ENCODE results near the gene EFNA5. TPM values are rescaled to one million over a fixed set of nuclear protein-coding genes. Genes with fewer than 3 reads are reported as not detected.

The EFNA5 gene
- total RNA-seq, 1 donor from 2014 or later, result 57.5 TPM

GRCh38 chr5:107652839-107653607 lies 17.7 kb downstream of the EFNA5 start:
- H3K27ac Mint-ChIP-seq, result no peak overlapping the region
- no peaks in the 10 kb centered on the region for H3K36me3 Mint-ChIP-seq
- H3K27me3 Mint-ChIP-seq (ENCODE audit: low read depth), result no peaks in the 10 kb centered on the region
- H3K4me1 Mint-ChIP-seq, result peaks cover 21% of the 10 kb centered on the region
- no peaks in the 10 kb centered on the region for H3K9me3 Mint-ChIP-seq
- H3K4me3 Mint-ChIP-seq, result no peak overlapping the region
- no peak for DNase-seq (ENCODE audit: low spot score in 2 of 2, unreplicated experiment in 2 of 2)
- TF ChIP-seq CTCF (IDR thresholded peaks at IDR 0.05; ENCODE audit: unreplicated experiment), result no peak

DNA sequence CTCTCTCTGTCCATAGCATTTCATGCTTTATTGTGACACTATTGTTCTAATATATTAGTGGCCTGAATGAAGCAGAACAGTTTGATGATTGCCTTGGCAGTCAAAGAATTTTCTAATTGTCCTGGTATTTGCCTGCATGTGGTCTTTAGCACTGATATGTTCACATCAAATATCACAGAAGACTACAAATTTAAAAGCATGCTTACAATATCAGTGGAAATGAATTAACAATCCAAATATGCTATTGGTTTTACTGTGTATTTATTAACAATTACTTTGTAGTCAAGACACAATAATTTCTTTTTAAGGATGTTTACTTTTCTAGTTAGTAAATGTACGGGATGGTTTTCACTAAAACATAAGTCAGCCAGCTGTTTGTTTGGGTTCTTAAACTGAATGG lies 18.3 kb downstream of the EFNA5 start:
- Mint-ChIP-seq H3K4me1 (peaks cover 23% of the 10 kb centered on the region), H3K4me3 (no peak overlapping the region)

DNA sequence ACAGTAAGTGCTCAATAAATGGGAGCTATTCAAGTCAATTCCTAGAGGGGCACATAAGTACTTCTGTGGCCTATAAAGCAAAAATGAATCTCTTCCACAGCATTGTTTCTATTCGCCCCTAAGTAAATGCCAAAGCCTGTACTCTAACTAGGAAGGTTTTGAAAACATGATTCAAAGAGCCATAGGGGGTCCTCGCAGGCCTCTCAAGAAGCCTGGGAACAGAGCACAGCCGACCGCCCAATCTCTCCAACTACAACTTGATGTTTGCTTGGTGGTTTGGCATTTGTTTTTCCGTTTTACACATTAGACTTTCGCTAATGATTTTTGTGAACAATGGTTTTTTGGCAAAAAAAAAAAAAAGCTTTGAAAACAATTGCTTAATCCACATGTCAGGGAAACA lies 19.4 kb downstream of the EFNA5 start:
- no peaks in the 10 kb centered on the region for H3K36me3 Mint-ChIP-seq
- no peak for TF ChIP-seq CTCF (IDR thresholded peaks at IDR 0.05; ENCODE audit: unreplicated experiment)
- no peak for DNase-seq (ENCODE audit: low spot score in 2 of 2, unreplicated experiment in 2 of 2)
- H3K27me3 Mint-ChIP-seq (ENCODE audit: low read depth), result no peaks in the 10 kb centered on the region
- H3K4me3 Mint-ChIP-seq, result no peak overlapping the region
- H3K27ac Mint-ChIP-seq, result no peak overlapping the region
- no peaks in the 10 kb centered on the region for H3K9me3 Mint-ChIP-seq
- H3K4me1 Mint-ChIP-seq, result peaks cover 23% of the 10 kb centered on the region

More for the DNA sequence above, 18.3 kb downstream of the EFNA5 start:
- no peak for DNase-seq (ENCODE audit: low spot score in 2 of 2, unreplicated experiment in 2 of 2)
- H3K27me3 Mint-ChIP-seq (ENCODE audit: low read depth), result no peaks in the 10 kb centered on the region
- H3K27ac Mint-ChIP-seq, result no peak overlapping the region
- no peaks in the 10 kb centered on the region for H3K36me3 Mint-ChIP-seq
- no peak for TF ChIP-seq CTCF (IDR thresholded peaks at IDR 0.05; ENCODE audit: unreplicated experiment)
- no peaks in the 10 kb centered on the region for H3K9me3 Mint-ChIP-seq

- no peak for TF ChIP-seq CTCF (IDR thresholded peaks at IDR 0.05; ENCODE audit: unreplicated experiment)
Observed at GRCh38 chr5:107646418-107646817, 24.3 kb downstream of the EFNA5 start.

DNA sequence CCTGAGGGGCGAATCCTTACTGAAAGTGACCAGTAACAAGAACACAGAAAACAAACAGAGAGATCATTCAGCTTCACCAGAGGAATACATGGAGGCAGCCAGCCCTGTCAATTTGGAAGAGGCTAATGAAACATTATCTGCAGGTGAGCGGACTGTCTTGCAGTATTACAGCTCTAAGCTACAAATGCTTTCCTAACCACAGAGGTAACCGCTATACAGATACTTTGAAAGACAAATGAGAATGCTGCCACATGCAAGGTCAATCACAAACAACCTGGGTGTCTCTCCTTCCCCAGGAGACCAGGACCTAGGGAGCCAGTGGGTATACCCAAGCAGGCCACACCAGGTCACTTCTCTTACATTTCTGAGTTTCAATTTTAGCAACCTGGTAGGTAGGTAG lies 30.2 kb downstream of the EFNA5 start:
- H3K4me3 Mint-ChIP-seq, result no peak overlapping the region
- H3K27me3 Mint-ChIP-seq (ENCODE audit: low read depth), result no peaks in the 10 kb centered on the region
- peaks cover 5% of the 10 kb centered on the region for H3K36me3 Mint-ChIP-seq
- no peaks in the 10 kb centered on the region for H3K9me3 Mint-ChIP-seq
- H3K27ac Mint-ChIP-seq, result no peak overlapping the region
- peaks cover 11% of the 10 kb centered on the region for H3K4me1 Mint-ChIP-seq
- TF ChIP-seq CTCF (IDR thresholded peaks at IDR 0.05; ENCODE audit: unreplicated experiment), result no peak
- no peak for DNase-seq (ENCODE audit: low spot score in 2 of 2, unreplicated experiment in 2 of 2)

More at GRCh38 chr5:107646418-107646817, 24.3 kb downstream of the EFNA5 start:
- H3K27me3 Mint-ChIP-seq (ENCODE audit: low read depth), result no peaks in the 10 kb centered on the region
- H3K4me3 Mint-ChIP-seq, result no peak overlapping the region
- H3K4me1 Mint-ChIP-seq, result peaks cover 2% of the 10 kb centered on the region
- DNase-seq (ENCODE audit: low spot score in 2 of 2, unreplicated experiment in 2 of 2), result no peak
- no peak overlapping the region for H3K27ac Mint-ChIP-seq
- H3K36me3 Mint-ChIP-seq, result peaks cover 5% of the 10 kb centered on the region
- no peaks in the 10 kb centered on the region for H3K9me3 Mint-ChIP-seq

Data from mesothelial cell of epicardium (in vitro differentiated cells).